IMR-90 (cell line): ENCODE measurements around the gene TBC1D22B. TPM values are rescaled to one million over a fixed set of nuclear protein-coding genes. Genes with fewer than 3 reads are reported as not detected.

Source experiments
- ATAC-seq: fragments of 200-7000 bp; cut with Tn5 transposase; 2 replicates; pipeline ENCODE4 v1.9.1; 2020; ENCODE audit warnings: low read depth, mild to moderate bottlenecking, moderate library complexity
- BruUV-seq: library from RNA; stranded (reverse); fragments of 400-500 nt; replicated peaks from 2 replicates; lab custom pipeline; 2021; lab: Mats Ljungman, UMichigan
- CTCF ChIA-PET: fragments of 300-600 bp; formaldehyde crosslinking; extraction: SDS; loops from one replicate; lab custom pipeline; 2021; ENCODE audit warnings: antibody characterized with exemption; lab: Yijun Ruan, JAX
- POLR2A ChIA-PET: fragments of 300-600 bp; sonication (Branson Sonifier 250); formaldehyde crosslinking; loops from one replicate; lab custom pipeline; 2022; ENCODE audit warnings: antibody characterized with exemption; ENCODE audit not compliant: unreplicated experiment; lab: Charles Lee
- DNase-seq: peaks from one replicate; pipeline ENCODE4 v3.0.0; 2013
- H2AFZ ChIP-seq: replicated peaks from 2 replicates; pipeline ENCODE3; 2013; ENCODE audit warnings: low read length, mild to moderate bottlenecking; ENCODE audit not compliant: poor library complexity
- H2AK5ac ChIP-seq: 2 replicates; pipeline ENCODE4 v1.6.1; 2013; ENCODE audit warnings: low read depth, low read length, inconsistent platforms
- H2AK9ac ChIP-seq: replicated peaks from 2 replicates; pipeline ENCODE3; 2013; ENCODE audit warnings: mild to moderate bottlenecking, low read depth, low read length, moderate library complexity; ENCODE audit not compliant: poor library complexity
- H2BK120ac ChIP-seq: 2 replicates; pipeline ENCODE4 v1.6.1; 2013; ENCODE audit warnings: low read depth, low read length, inconsistent platforms
- H2BK15ac ChIP-seq: 3 replicates; pipeline ENCODE4 v1.6.1; 2013; ENCODE audit warnings: low read depth, low read length, inconsistent platforms
- H2BK20ac ChIP-seq: 2 replicates; pipeline ENCODE4 v1.6.1; 2013; ENCODE audit warnings: low read depth, mild to moderate bottlenecking, inconsistent platforms, low read length, moderate library complexity
- H2BK5ac ChIP-seq: 2 replicates; pipeline ENCODE4 v1.6.1; 2013; ENCODE audit warnings: mild to moderate bottlenecking, low read depth, low read length, inconsistent platforms; ENCODE audit not compliant: poor library complexity, severe bottlenecking
- H3K14ac ChIP-seq: replicated peaks from 2 replicates; pipeline ENCODE4 v1.6.1; 2013; ENCODE audit warnings: low read depth, low read length, inconsistent platforms
- H3K18ac ChIP-seq: 2 replicates; pipeline ENCODE4 v1.6.1; 2013; ENCODE audit warnings: low read depth, low read length, control low read depth
- H3K23ac ChIP-seq: 2 replicates; pipeline ENCODE4 v1.6.1; 2013; ENCODE audit warnings: low read depth, low read length, inconsistent platforms
- H3K27ac ChIP-seq: 2 replicates; pipeline ENCODE4 v1.5.1; 2013; ENCODE audit warnings: mild to moderate bottlenecking, control low read depth, low read length; ENCODE audit not compliant: insufficient read depth
- H3K27me3 ChIP-seq: 2 replicates; pipeline ENCODE4 v1.6.1; 2013; ENCODE audit warnings: low read length; ENCODE audit not compliant: control insufficient read depth, insufficient read depth
- H3K36me3 ChIP-seq: 2 replicates; pipeline ENCODE4 v1.6.1; 2013; ENCODE audit warnings: low read length, mixed read lengths; ENCODE audit not compliant: control insufficient read depth, insufficient read depth
- H3K4ac ChIP-seq: 2 replicates; pipeline ENCODE4 v1.6.1; 2013; ENCODE audit warnings: low read depth, low read length, inconsistent platforms
- H3K4me1 ChIP-seq: 2 replicates; pipeline ENCODE4 v1.6.1; 2013; ENCODE audit warnings: low read length, mixed read lengths; ENCODE audit not compliant: control insufficient read depth, insufficient read depth
- H3K4me2 ChIP-seq: 2 replicates; pipeline ENCODE4 v1.6.1; 2013; ENCODE audit warnings: low read depth, mild to moderate bottlenecking, control low read depth, low read length, moderate library complexity
- H3K4me3 ChIP-seq: 2 replicates; pipeline ENCODE4 v1.5.1; 2013; ENCODE audit warnings: low read depth, mild to moderate bottlenecking, control low read depth, low read length, moderate library complexity; ENCODE audit not compliant: insufficient read depth
- H3K56ac ChIP-seq: 2 replicates; pipeline ENCODE4 v1.6.1; 2013; ENCODE audit warnings: low read length, inconsistent platforms; ENCODE audit not compliant: insufficient read depth; ENCODE audit errors: extremely low read depth
- H3K79me1 ChIP-seq, 2 experiments: 2 replicates each; pipeline ENCODE4 v1.6.1; 2013; ENCODE audit warnings: low read length in 2 of 2, inconsistent platforms in 1 of 2, low read depth in 1 of 2
- H3K9ac ChIP-seq: 2 replicates; pipeline ENCODE4 v1.6.1; 2013; ENCODE audit warnings: low read depth, low read length, control low read depth
- H3K9me1 ChIP-seq: 2 replicates; pipeline ENCODE4 v1.6.1; 2013; ENCODE audit warnings: low read length, inconsistent platforms; ENCODE audit not compliant: insufficient read depth
- H3K9me3 ChIP-seq: 2 replicates; pipeline ENCODE4 v1.6.1; 2013; ENCODE audit warnings: low read length; ENCODE audit not compliant: control insufficient read depth, insufficient read depth
- H4K20me1 ChIP-seq: 2 replicates; pipeline ENCODE4 v1.6.1; 2013; ENCODE audit warnings: low read length, inconsistent platforms; ENCODE audit not compliant: insufficient read depth
- H4K5ac ChIP-seq: 2 replicates; pipeline ENCODE4 v1.6.1; 2013; ENCODE audit warnings: mild to moderate bottlenecking, low read depth, low read length, control low read depth
- H4K8ac ChIP-seq, 2 experiments: 2 replicates each; pipeline ENCODE4 v1.6.1; 2013; ENCODE audit warnings: low read depth in 2 of 2, low read length in 2 of 2, control low read depth in 1 of 2, inconsistent platforms in 1 of 2
- H4K91ac ChIP-seq: 2 replicates; pipeline ENCODE4 v1.6.1; 2013; ENCODE audit warnings: low read depth, low read length, inconsistent platforms; ENCODE audit not compliant: insufficient read depth
- BHLHE40 ChIP-seq: fragments of 150-350 bp; IDR thresholded peaks from 2 replicates; pipeline ENCODE4 v1.6.1; 2016; ENCODE audit warnings: mild to moderate bottlenecking, low read depth, low read length
- CEBPB ChIP-seq: IDR thresholded peaks from 2 replicates; pipeline ENCODE4 v1.6.1; 2012; ENCODE audit warnings: low read depth, low read length, improper control_type of control experiment
- CHD1 ChIP-seq: IDR thresholded peaks from 2 replicates; pipeline ENCODE4 v1.6.1; 2012; ENCODE audit warnings: low read depth, low read length, improper control_type of control experiment
- FOS ChIP-seq: fragments of 150-350 bp; IDR thresholded peaks from 2 replicates; pipeline ENCODE4 v1.6.1; 2016; ENCODE audit warnings: low read depth, low read length
- MAFK ChIP-seq: IDR thresholded peaks from 2 replicates; pipeline ENCODE4 v1.6.1; 2012; ENCODE audit warnings: low read depth, low read length, improper control_type of control experiment
- MAZ ChIP-seq: IDR thresholded peaks from 2 replicates; pipeline ENCODE4 v1.6.1; 2012; ENCODE audit warnings: low read depth, mild to moderate bottlenecking, low read length, improper control_type of control experiment, moderate library complexity, borderline replicate concordance
- MXI1 ChIP-seq: IDR thresholded peaks from 2 replicates; pipeline ENCODE4 v1.6.1; 2012; ENCODE audit warnings: low read depth, mild to moderate bottlenecking, low read length, moderate library complexity, borderline replicate concordance
- NFE2L2 ChIP-seq: fragments of 150-350 bp; IDR thresholded peaks from 2 replicates; pipeline ENCODE4 v1.6.1; 2016; ENCODE audit warnings: low read depth, mild to moderate bottlenecking, low read length
- POLR2A ChIP-seq: IDR thresholded peaks from 2 replicates; pipeline ENCODE4 v1.6.1; 2012; ENCODE audit warnings: mild to moderate bottlenecking, low read depth, low read length
- RAD21 ChIP-seq: IDR thresholded peaks from 2 replicates; pipeline ENCODE4 v1.6.1; 2012; ENCODE audit warnings: low read length, improper control_type of control experiment
- RCOR1 ChIP-seq: IDR thresholded peaks from 2 replicates; pipeline ENCODE4 v1.6.1; 2012; ENCODE audit warnings: mild to moderate bottlenecking, low read length, improper control_type of control experiment; ENCODE audit not compliant: insufficient replicate concordance
- RFX5 ChIP-seq: IDR thresholded peaks from 2 replicates; pipeline ENCODE4 v1.8.0; 2012; ENCODE audit warnings: low read depth, mild to moderate bottlenecking, low read length, moderate library complexity
- SMC3 ChIP-seq: fragments of 150-350 bp; IDR thresholded peaks from 2 replicates; pipeline ENCODE4 v1.6.1; 2016; ENCODE audit warnings: low read depth, mild to moderate bottlenecking, antibody characterized with exemption, low read length, moderate library complexity
- WGBS, 2 experiments: methylation state at CpG; one replicate each; pipeline versions ENCODE4 v1.1.5 to v1.1.7; 2013; ENCODE audit warnings: missing lambda C conversion rate in 2 of 2; ENCODE audit not compliant: insufficient read length in 1 of 2; ENCODE audit errors: extremely low coverage in 2 of 2; 5-methylcytosine and 5-hydroxymethylcytosine counted together
- dilution Hi-C: fragments of 300-500 bp; cut with HindIII; formaldehyde crosslinking; loops from one replicate; pipeline ENCODE4 v1.14.3; 2018; ENCODE audit warnings: low sequenced_read_pairs; ENCODE audit not compliant: unreplicated experiment
- in situ Hi-C: fragments of 300-500 bp; cut with MboI; formaldehyde crosslinking; loops from 3 replicates; pipeline ENCODE4 v1.14.3; 2019; ENCODE audit warnings: low sequenced_read_pairs, inconsistent platforms, mixed read lengths
- intact Hi-C: fragments of 100-400 bp; cut with micrococcal nuclease; formaldehyde crosslinking; loops from 2 replicates; pipeline ENCODE4 v1.10.0; 2022
- polyA plus RNA-seq, 3 experiments: library from polyadenylated mRNA; depleted of rRNA; stranded (reverse); fragments of >200 nt; gene quantifications; 2 replicates each; pipeline ENCODE4 v1.2.3, GENCODE V29; 2012; ENCODE audit warnings: low replicate concordance in 1 of 3
- total RNA-seq: library from RNA; depleted of rRNA; stranded (reverse); fragments of >200 nt; gene quantifications from 2 replicates; pipeline ENCODE4 v1.2.3, GENCODE V29; 2012
- TF ChIP-seq, protein P1 (sequence below): fragments of 150-350 bp; IDR thresholded peaks from 2 replicates; pipeline ENCODE4 v1.6.1; 2016; ENCODE audit warnings: low read depth, mild to moderate bottlenecking, low read length, moderate library complexity, borderline replicate concordance
- TF ChIP-seq, protein P2 (sequence below): conservative IDR thresholded peaks from 2 replicates; pipeline ENCODE4 v1.5.1; 2012; ENCODE audit warnings: mild to moderate bottlenecking, low read depth, low read length, improper control_type of control experiment
- TF ChIP-seq, protein P3 (sequence below): fragments of 150-350 bp; IDR thresholded peaks from 2 replicates; pipeline ENCODE4 v1.6.1; 2017; ENCODE audit warnings: mild to moderate bottlenecking, antibody characterized with exemption, low read length, low read depth

Gene TBC1D22B
- total and polyA plus RNA-seq, 2 of the 4 experiments (the other 2 are of a cell fraction) = 6.6 to 7.5 TPM

DNA sequence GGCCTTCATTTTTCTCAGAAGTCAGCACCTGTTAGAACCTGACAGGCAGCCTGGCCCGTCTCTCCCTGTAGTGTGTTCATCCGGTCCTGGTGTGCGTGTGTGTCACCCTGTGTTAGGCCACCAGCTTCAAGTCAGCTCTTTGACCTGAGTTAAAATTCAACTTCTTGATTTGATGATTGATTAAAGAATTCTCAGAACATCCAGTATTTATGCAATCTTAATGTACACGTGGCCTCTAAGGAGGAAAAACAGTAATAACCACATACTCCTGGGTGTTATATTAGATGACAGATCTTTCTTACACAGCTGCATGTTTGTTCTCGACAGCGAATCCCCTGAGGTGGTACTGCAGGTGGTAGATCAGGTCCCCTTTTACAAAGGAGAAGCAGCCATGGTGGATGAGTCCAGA, 19.4 kb downstream of the TBC1D22B start:
- no peak overlapping the region for H3K9ac ChIP-seq
- dilution Hi-C loops = no loop called here
- no peak overlapping the region for H4K8ac ChIP-seq
- no peak overlapping the region for H3K4ac ChIP-seq
- no peak overlapping the region for H2BK120ac ChIP-seq
- H3K18ac ChIP-seq = no peak overlapping the region
- no peak overlapping the region for H3K56ac ChIP-seq
- DNase-seq (no peak), ATAC-seq (no peak)
- H2AK5ac ChIP-seq = no peak overlapping the region
- H4K91ac ChIP-seq = no peak overlapping the region
- no peak overlapping the region for H2AK9ac ChIP-seq
- no peak overlapping the region for H2BK20ac ChIP-seq
- peaks cover 18% of the 10 kb centered on the region for H3K4me1 ChIP-seq
- no peak overlapping the region for H3K14ac ChIP-seq
- H3K9me1 ChIP-seq = peaks cover 16% of the 10 kb centered on the region
- H2BK15ac ChIP-seq = no peak overlapping the region
- intact Hi-C loops = no loop called here
- no peak overlapping the region for H3K27ac ChIP-seq
- no CpG with 5 or more reads among the region's 6 CpGs for WGBS, 2 experiments
- no peaks in the 10 kb centered on the region for H3K27me3 ChIP-seq
- H4K5ac ChIP-seq = no peak overlapping the region
- POLR2A ChIA-PET = no interaction called here
- CTCF ChIA-PET = no interaction called here
- peaks cover 38 to 88% of the 10 kb centered on the region in 2 experiments for H3K79me1 ChIP-seq
- no peaks in the 10 kb centered on the region for H3K9me3 ChIP-seq
- H4K20me1 ChIP-seq = peaks cover 44% of the 10 kb centered on the region
- no peak overlapping the region for H3K4me3 ChIP-seq
- no TSS peak for BruUV-seq
- H3K4me2 ChIP-seq = no peak overlapping the region
- in situ Hi-C loops = no loop called here
- H3K23ac ChIP-seq = no peak overlapping the region
- H3K36me3 ChIP-seq = peaks cover 18% of the 10 kb centered on the region
- no peak overlapping the region for H2AFZ ChIP-seq
- no peak overlapping the region for H2BK5ac ChIP-seq
- TF ChIP-seq RAD21 (no peak), FOS (no peak), RCOR1 (no peak), NFE2L2 (no peak), CHD1 (no peak), MAZ (no peak), CEBPB (no peak), POLR2A (no peak), BHLHE40 (no peak), MAFK (no peak), MXI1 (no peak), SMC3 (no peak), RFX5 (no peak)
- TF ChIP-seq, protein P1, sequence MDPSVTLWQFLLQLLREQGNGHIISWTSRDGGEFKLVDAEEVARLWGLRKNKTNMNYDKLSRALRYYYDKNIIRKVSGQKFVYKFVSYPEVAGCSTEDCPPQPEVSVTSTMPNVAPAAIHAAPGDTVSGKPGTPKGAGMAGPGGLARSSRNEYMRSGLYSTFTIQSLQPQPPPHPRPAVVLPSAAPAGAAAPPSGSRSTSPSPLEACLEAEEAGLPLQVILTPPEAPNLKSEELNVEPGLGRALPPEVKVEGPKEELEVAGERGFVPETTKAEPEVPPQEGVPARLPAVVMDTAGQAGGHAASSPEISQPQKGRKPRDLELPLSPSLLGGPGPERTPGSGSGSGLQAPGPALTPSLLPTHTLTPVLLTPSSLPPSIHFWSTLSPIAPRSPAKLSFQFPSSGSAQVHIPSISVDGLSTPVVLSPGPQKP = no peak
- TF ChIP-seq, protein P2, sequence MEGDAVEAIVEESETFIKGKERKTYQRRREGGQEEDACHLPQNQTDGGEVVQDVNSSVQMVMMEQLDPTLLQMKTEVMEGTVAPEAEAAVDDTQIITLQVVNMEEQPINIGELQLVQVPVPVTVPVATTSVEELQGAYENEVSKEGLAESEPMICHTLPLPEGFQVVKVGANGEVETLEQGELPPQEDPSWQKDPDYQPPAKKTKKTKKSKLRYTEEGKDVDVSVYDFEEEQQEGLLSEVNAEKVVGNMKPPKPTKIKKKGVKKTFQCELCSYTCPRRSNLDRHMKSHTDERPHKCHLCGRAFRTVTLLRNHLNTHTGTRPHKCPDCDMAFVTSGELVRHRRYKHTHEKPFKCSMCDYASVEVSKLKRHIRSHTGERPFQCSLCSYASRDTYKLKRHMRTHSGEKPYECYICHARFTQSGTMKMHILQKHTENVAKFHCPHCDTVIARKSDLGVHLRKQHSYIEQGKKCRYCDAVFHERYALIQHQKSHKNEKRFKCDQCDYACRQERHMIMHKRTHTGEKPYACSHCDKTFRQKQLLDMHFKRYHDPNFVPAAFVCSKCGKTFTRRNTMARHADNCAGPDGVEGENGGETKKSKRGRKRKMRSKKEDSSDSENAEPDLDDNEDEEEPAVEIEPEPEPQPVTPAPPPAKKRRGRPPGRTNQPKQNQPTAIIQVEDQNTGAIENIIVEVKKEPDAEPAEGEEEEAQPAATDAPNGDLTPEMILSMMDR = no peak
- TF ChIP-seq, protein P3, sequence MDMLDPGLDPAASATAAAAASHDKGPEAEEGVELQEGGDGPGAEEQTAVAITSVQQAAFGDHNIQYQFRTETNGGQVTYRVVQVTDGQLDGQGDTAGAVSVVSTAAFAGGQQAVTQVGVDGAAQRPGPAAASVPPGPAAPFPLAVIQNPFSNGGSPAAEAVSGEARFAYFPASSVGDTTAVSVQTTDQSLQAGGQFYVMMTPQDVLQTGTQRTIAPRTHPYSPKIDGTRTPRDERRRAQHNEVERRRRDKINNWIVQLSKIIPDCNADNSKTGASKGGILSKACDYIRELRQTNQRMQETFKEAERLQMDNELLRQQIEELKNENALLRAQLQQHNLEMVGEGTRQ = no peak
